HepG2 (cell line): ENCODE data around the gene FALEC. TPM values are rescaled to one million over a fixed set of nuclear protein-coding genes. Genes with fewer than 3 reads are reported as not detected.

Experiments used
- ARID3A ChIP-seq: IDR thresholded peaks from 2 replicates; pipeline ENCODE4 v1.6.1; 2012; ENCODE audit warnings: low read depth, low read length, improper control_type of control experiment
- BORCS8-MEF2B ChIP-seq: sonication (generic); formaldehyde crosslinking; IDR thresholded peaks from 2 replicates; pipeline ENCODE4 v1.8.0; 2022; ENCODE audit warnings: mild to moderate bottlenecking, missing genetic modification reagents
- MEF2D ChIP-seq: sonication (generic); formaldehyde crosslinking; IDR thresholded peaks from 2 replicates; pipeline ENCODE4 v1.5.1; 2020; ENCODE audit warnings: mild to moderate bottlenecking, missing genetic modification reagents
- NCOA5 ChIP-seq: sonication (generic); formaldehyde crosslinking; IDR thresholded peaks from 2 replicates; pipeline ENCODE4 v1.4.0; 2020; ENCODE audit warnings: missing genetic modification reagents
- SMAD9 ChIP-seq: sonication (generic); formaldehyde crosslinking; IDR thresholded peaks from 2 replicates; pipeline ENCODE4 v1.5.1; 2020; ENCODE audit warnings: mild to moderate bottlenecking, missing genetic modification reagents
- ZHX2 ChIP-seq, 2 experiments: sonication (generic) in 1 of 2; formaldehyde crosslinking in 1 of 2; IDR thresholded peaks; 2 replicates each; pipeline versions ENCODE4 v1.6.1 to v1.9.0; 2014 to 2022; ENCODE audit warnings: antibody characterized with exemption in 1 of 2, borderline replicate concordance in 1 of 2, inconsistent platforms in 1 of 2, low read depth in 1 of 2, missing genetic modification reagents in 1 of 2
- ZNF205 ChIP-seq: IDR thresholded peaks from 2 replicates; pipeline ENCODE4 v1.6.1; 2018; ENCODE audit warnings: missing biosample characterization, missing genetic modification reagents
- ZNF331 ChIP-seq: sonication (generic); formaldehyde crosslinking; IDR thresholded peaks from 2 replicates; pipeline ENCODE4 v1.4.0; 2020; ENCODE audit warnings: missing genetic modification reagents
- ZNF530 ChIP-seq: sonication (generic); formaldehyde crosslinking; IDR thresholded peaks from 2 replicates; pipeline ENCODE4 v1.5.0; 2020; ENCODE audit warnings: low read depth, mild to moderate bottlenecking, missing genetic modification reagents
- ZNF781 ChIP-seq: sonication (generic); formaldehyde crosslinking; IDR thresholded peaks from 2 replicates; pipeline ENCODE4 v1.5.1; 2020; ENCODE audit warnings: borderline replicate concordance, mild to moderate bottlenecking, missing genetic modification reagents; ENCODE audit errors: not compliant biosample characterization
- polyA plus RNA-seq, 8 experiments: library from polyadenylated mRNA; depleted of rRNA in 3 of 8; stranded (reverse) in 7 of 8; unstranded in 1 of 8; fragments of >200 nt; fragmentation: Illumina TruSeq in 4 of 8; extraction: Trizol in 4 of 8; gene quantifications; 2 replicates each; pipeline versions ENCODE4 v1.2.1 to v1.2.3, GENCODE V29; 2011 to 2016; ENCODE audit warnings: low read depth in 4 of 8, missing spikeins in 1 of 8, mixed read lengths in 1 of 8; ENCODE audit not compliant: insufficient read depth in 1 of 8
- total RNA-seq, 5 experiments: library from RNA; depleted of rRNA; stranded (reverse); fragments of >200 nt; fragmentation: Illumina TruSeq; extraction: Trizol; gene quantifications; 2 replicates each; pipeline ENCODE4 v1.2.3, GENCODE V29; 2016; ENCODE audit warnings: low read depth in 1 of 5
- TF ChIP-seq, protein P1 (sequence below): sonication (generic); formaldehyde crosslinking; IDR thresholded peaks from 2 replicates; pipeline ENCODE4 v1.8.1; 2022; ENCODE audit warnings: low read depth, mild to moderate bottlenecking, missing genetic modification reagents
- TF ChIP-seq, protein P2 (sequence below): sonication (generic); formaldehyde crosslinking; IDR thresholded peaks from 2 replicates; pipeline ENCODE4 v1.5.0; 2020; ENCODE audit warnings: missing genetic modification reagents
- TF ChIP-seq, protein P3 (sequence below): sonication (generic); formaldehyde crosslinking; IDR thresholded peaks from 2 replicates; pipeline ENCODE4 v1.5.0; 2020; ENCODE audit warnings: mild to moderate bottlenecking, missing genetic modification reagents, moderate library complexity

The FALEC gene
- total and polyA plus RNA-seq, 2 of the 13 experiments (the other 11 are each of a cell fraction or from before 2014, with no cell fraction given), result 0.33 to 0.71 TPM

GRCh38 chr1:150579110-150579944 is 63.8 kb downstream of the FALEC start, which contains the start of gene MCL1 (continued):
- TF ChIP-seq ARID3A (no peak), MEF2D (no peak), NCOA5 (no peak), ZHX2 (IDR thresholded peaks at IDR 0.05; ENCODE audit: low read depth) (no peak), ZHX2 (CRISPR knock-in tag; IDR thresholded peaks at IDR 0.05; ENCODE audit: borderline replicate concordance) (peak; percentile 41), ZNF205 (CRISPR knock-in tag) (0 out of 2 replicates have a peak, but pooled peaks have one; percentile 45), SMAD9 (no peak), ZNF331 (0 out of 2 replicates have a peak, but pooled peaks have one; percentile 16), ZNF781 (CRISPR knock-in tag) (no peak), ZNF530 (CRISPR knock-in tag) (no peak), BORCS8-MEF2B (CRISPR knock-in tag) (no peak)
- TF ChIP-seq, protein P1, sequence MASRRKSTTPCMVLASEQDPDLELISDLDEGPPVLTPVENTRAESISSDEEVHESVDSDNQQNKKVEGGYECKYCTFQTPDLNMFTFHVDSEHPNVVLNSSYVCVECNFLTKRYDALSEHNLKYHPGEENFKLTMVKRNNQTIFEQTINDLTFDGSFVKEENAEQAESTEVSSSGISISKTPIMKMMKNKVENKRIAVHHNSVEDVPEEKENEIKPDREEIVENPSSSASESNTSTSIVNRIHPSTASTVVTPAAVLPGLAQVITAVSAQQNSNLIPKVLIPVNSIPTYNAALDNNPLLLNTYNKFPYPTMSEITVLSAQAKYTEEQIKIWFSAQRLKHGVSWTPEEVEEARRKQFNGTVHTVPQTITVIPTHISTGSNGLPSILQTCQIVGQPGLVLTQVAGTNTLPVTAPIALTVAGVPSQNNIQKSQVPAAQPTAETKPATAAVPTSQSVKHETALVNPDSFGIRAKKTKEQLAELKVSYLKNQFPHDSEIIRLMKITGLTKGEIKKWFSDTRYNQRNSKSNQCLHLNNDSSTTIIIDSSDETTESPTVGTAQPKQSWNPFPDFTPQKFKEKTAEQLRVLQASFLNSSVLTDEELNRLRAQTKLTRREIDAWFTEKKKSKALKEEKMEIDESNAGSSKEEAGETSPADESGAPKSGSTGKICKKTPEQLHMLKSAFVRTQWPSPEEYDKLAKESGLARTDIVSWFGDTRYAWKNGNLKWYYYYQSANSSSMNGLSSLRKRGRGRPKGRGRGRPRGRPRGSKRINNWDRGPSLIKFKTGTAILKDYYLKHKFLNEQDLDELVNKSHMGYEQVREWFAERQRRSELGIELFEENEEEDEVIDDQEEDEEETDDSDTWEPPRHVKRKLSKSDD (CRISPR knock-in tag), result 0 out of 2 replicates have a peak, but pooled peaks have one; percentile 32
- TF ChIP-seq, protein P2, sequence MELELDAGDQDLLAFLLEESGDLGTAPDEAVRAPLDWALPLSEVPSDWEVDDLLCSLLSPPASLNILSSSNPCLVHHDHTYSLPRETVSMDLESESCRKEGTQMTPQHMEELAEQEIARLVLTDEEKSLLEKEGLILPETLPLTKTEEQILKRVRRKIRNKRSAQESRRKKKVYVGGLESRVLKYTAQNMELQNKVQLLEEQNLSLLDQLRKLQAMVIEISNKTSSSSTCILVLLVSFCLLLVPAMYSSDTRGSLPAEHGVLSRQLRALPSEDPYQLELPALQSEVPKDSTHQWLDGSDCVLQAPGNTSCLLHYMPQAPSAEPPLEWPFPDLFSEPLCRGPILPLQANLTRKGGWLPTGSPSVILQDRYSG (CRISPR knock-in tag), result no peak; the same call in 1 of the 2 replicates
- TF ChIP-seq, protein P3, sequence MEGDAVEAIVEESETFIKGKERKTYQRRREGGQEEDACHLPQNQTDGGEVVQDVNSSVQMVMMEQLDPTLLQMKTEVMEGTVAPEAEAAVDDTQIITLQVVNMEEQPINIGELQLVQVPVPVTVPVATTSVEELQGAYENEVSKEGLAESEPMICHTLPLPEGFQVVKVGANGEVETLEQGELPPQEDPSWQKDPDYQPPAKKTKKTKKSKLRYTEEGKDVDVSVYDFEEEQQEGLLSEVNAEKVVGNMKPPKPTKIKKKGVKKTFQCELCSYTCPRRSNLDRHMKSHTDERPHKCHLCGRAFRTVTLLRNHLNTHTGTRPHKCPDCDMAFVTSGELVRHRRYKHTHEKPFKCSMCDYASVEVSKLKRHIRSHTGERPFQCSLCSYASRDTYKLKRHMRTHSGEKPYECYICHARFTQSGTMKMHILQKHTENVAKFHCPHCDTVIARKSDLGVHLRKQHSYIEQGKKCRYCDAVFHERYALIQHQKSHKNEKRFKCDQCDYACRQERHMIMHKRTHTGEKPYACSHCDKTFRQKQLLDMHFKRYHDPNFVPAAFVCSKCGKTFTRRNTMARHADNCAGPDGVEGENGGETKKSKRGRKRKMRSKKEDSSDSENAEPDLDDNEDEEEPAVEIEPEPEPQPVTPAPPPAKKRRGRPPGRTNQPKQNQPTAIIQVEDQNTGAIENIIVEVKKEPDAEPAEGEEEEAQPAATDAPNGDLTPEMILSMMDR, result 0 out of 2 replicates have a peak, but pooled peaks have one; percentile 6
